Progenitor cell of endocrine pancreas (in vitro differentiated cells): ENCODE data around the gene ATG9B. TPM values are rescaled to one million over a fixed set of nuclear protein-coding genes. Genes with fewer than 3 reads are reported as not detected.

Experiments
- DNase-seq: peaks from one replicate; pipeline ENCODE4 v3.0.0; 2021; ENCODE audit warnings: low spot score; ENCODE audit not compliant: unreplicated experiment
- H3K27ac Mint-ChIP-seq: 2 replicates; pipeline ENCODE4 v1.8.0; 2021; ENCODE audit warnings: mild to moderate bottlenecking, moderate library complexity, mixed read lengths
- H3K27me3 Mint-ChIP-seq: 2 replicates; pipeline ENCODE4 v1.8.0; 2021; ENCODE audit warnings: mixed read lengths
- H3K36me3 Mint-ChIP-seq: 2 replicates; pipeline ENCODE4 v1.8.0; 2022; ENCODE audit warnings: mixed read lengths; ENCODE audit not compliant: insufficient read depth
- H3K4me1 Mint-ChIP-seq: 2 replicates; pipeline ENCODE4 v1.8.0; 2021; ENCODE audit warnings: low read depth, mixed read lengths
- H3K4me3 Mint-ChIP-seq: 2 replicates; pipeline ENCODE4 v1.8.0; 2021; ENCODE audit warnings: low read depth, mild to moderate bottlenecking, moderate library complexity, mixed read lengths
- H3K9me3 Mint-ChIP-seq: 2 replicates; pipeline ENCODE4 v1.8.0; 2021; ENCODE audit warnings: low read depth, mixed read lengths
- CTCF ChIP-seq: fragments of 200-600 bp; sonication (generic); IDR thresholded peaks from one replicate; pipeline ENCODE4 v1.5.0; 2021; ENCODE audit warnings: antibody characterized with exemption, mild to moderate bottlenecking; ENCODE audit not compliant: unreplicated experiment
- total RNA-seq: library from RNA; stranded (reverse); gene quantifications from 2 replicates; pipeline ENCODE4 v1.2.1, GENCODE V29; 2021

Gene ATG9B
- total RNA-seq, 1 donor from 2014 or later: 0.79 TPM

GRCh38 chr7:151063212-151063561 lies 38.9 kb upstream of the ATG9B start:
- Mint-ChIP-seq H3K4me3 (peak overlapping the region; percentile 69), H3K36me3 (peaks cover 9% of the 10 kb centered on the region), H3K27me3 (no peaks in the 10 kb centered on the region), H3K27ac (peak overlapping the region; percentile 86), H3K4me1 (peaks cover 26% of the 10 kb centered on the region), H3K9me3 (no peaks in the 10 kb centered on the region)
- no peak for TF ChIP-seq CTCF
- no peak for DNase-seq

GRCh38 chr7:151062399-151063211 lies 38.3 kb upstream of the ATG9B start:
- Mint-ChIP-seq H3K9me3 (no peaks in the 10 kb centered on the region), H3K4me3 (peak overlapping the region; percentile 69), H3K27me3 (no peaks in the 10 kb centered on the region), H3K36me3 (peaks cover 6% of the 10 kb centered on the region), H3K27ac (peak overlapping the region; percentile 93), H3K4me1 (peaks cover 26% of the 10 kb centered on the region)
- TF ChIP-seq CTCF: no peak
- peak; percentile 91 for DNase-seq

- DNase-seq: no peak
- Mint-ChIP-seq H3K9me3 (no peaks in the 10 kb centered on the region), H3K4me3 (peak overlapping the region; percentile 84), H3K4me1 (peaks cover 31% of the 10 kb centered on the region), H3K27ac (no peak overlapping the region), H3K27me3 (no peaks in the 10 kb centered on the region), H3K36me3 (peaks cover 5% of the 10 kb centered on the region)
- no peak for TF ChIP-seq CTCF
Measured at GRCh38 chr7:151062111-151062398, 37.8 kb upstream of the ATG9B start.

- no peaks in the 10 kb centered on the region for H3K27me3 Mint-ChIP-seq
- H3K27ac Mint-ChIP-seq: peak overlapping the region; percentile 74
- DNase-seq: no peak
Measured at GRCh38 chr7:151061213-151062110, 37.2 kb upstream of the ATG9B start.

More at GRCh38 chr7:151061213-151062110, 37.2 kb upstream of the ATG9B start:
- Mint-ChIP-seq H3K4me3 (peak overlapping the region; percentile 84), H3K9me3 (no peaks in the 10 kb centered on the region), H3K36me3 (peaks cover 3% of the 10 kb centered on the region), H3K4me1 (peaks cover 37% of the 10 kb centered on the region)
- TF ChIP-seq CTCF: no peak
